Measurements from ENCODE around the gene HCST.

- no peak for TF ChIP-seq CTCF (IDR thresholded peaks at IDR 0.05; ENCODE audit: low read depth, low read length)
- no peak for TF ChIP-seq POLR2A (IDR thresholded peaks at IDR 0.05; ENCODE audit: extremely low read depth, insufficient read length)
Measured at GRCh38 chr19:35909684-35910035, 7.3 kb downstream of the HCST start.

Measured in NB4 (cell line).